Spinal cord (tissue), 10 donors: ENCODE measurements around the gene CTIF. TPM values are rescaled to one million over a fixed set of nuclear protein-coding genes. Genes with fewer than 3 reads are reported as not detected.
A peak's percentile ranks its signal among the peaks of the same experiment; 100 is the strongest.

Source experiments
- DNase-seq, 6 donors: peaks; one replicate each; pipeline versions ENCODE4 v3.0.0 to v3.0.0-alpha.2; 2013 to 2015; ENCODE audit warnings: low spot score in 6 of 6, low read depth in 4 of 6
- H3K27ac ChIP-seq: one replicate; pipeline ENCODE4 v1.5.1; 2013; ENCODE audit warnings: low read depth, low read length, control low read depth
- H3K27me3 ChIP-seq: one replicate; pipeline ENCODE4 v1.6.1; 2013; ENCODE audit warnings: low read length; ENCODE audit not compliant: control insufficient read depth, insufficient read depth
- H3K36me3 ChIP-seq: one replicate; pipeline ENCODE4 v1.6.1; 2013; ENCODE audit warnings: low read length; ENCODE audit not compliant: control insufficient read depth, insufficient read depth
- H3K4me1 ChIP-seq: one replicate; pipeline ENCODE4 v1.6.1; 2013; ENCODE audit warnings: low read length; ENCODE audit not compliant: control insufficient read depth, insufficient read depth
- H3K4me3 ChIP-seq: one replicate; pipeline ENCODE4 v1.5.1; 2013; ENCODE audit warnings: low read depth, low read length, control low read depth
- H3K9me3 ChIP-seq: one replicate; pipeline ENCODE4 v1.6.1; 2013; ENCODE audit warnings: low read length; ENCODE audit not compliant: control insufficient read depth, insufficient read depth
- WGBS: methylation state at CpG from one replicate; pipeline ENCODE4 v1.1.5; 2013; ENCODE audit warnings: missing lambda C conversion rate; ENCODE audit not compliant: insufficient coverage; 5-methylcytosine and 5-hydroxymethylcytosine counted together
- polyA plus RNA-seq, 2 donors: library from polyadenylated mRNA; unstranded; fragments of 120-200 nt; gene quantifications; one replicate each; pipeline ENCODE4 v1.2.1, GENCODE V29; 2013; ENCODE audit not compliant: insufficient read length in 2 of 2
- total RNA-seq, 2 donors: library from RNA; depleted of rRNA in 1 of 2; stranded (reverse); fragments of 120-200 nt in 1 of 2; fragments of >200 nt in 1 of 2; gene quantifications; one replicate each; pipeline versions ENCODE4 v1.2.3 to v1.2.4, GENCODE V29; 2013 to 2014
- donor health status: healthy.

Gene CTIF
- total and polyA plus RNA-seq, 4 donors = 32.5 to 106 (median 72.6) TPM

- 93% methylated on average over 3 of the region's 3 CpGs for WGBS
- peaks cover 38% of the 10 kb centered on the region for H3K4me1 ChIP-seq
Measured at GRCh38 chr18:48602759-48603390, 64.0 kb downstream of the CTIF start.

DNA sequence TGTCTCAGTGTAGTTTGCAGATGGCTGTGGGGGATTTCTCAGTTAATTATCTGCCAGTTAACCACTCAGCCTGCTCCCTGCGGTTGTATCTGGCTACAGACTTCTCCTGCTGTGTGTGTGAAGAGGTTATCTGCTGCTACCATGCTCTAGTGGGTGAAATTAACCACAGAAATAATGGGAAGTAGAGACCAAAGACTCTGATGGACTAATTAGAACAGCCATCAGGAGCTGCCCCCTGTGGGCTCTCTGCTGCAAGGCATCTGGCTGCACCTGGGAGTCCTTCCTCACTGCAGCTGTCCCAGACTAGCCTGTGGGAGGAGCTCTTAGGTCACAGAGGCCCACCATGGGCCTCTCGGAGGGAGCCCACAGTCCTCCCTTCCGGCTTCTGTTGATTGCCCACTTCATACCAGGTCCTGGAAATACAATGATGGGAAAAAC is 66.6 kb downstream of the CTIF start:
- Histone ChIP-seq H3K4me1 (peaks cover 39% of the 10 kb centered on the region), H3K4me3 (no peak overlapping the region), H3K27me3 (no peaks in the 10 kb centered on the region), H3K36me3 (peaks cover 9% of the 10 kb centered on the region), H3K27ac (no peak overlapping the region), H3K9me3 (no peaks in the 10 kb centered on the region)
- 60% methylated on average over 1 of the region's 3 CpGs for WGBS
- peak in 1 of 6 donors; percentile 76 for DNase-seq

More at GRCh38 chr18:48602759-48603390, 64.0 kb downstream of the CTIF start:
- no peak overlapping the region for H3K27ac ChIP-seq
- no peaks in the 10 kb centered on the region for H3K27me3 ChIP-seq
- no peak overlapping the region for H3K4me3 ChIP-seq
- peaks cover 2% of the 10 kb centered on the region for H3K36me3 ChIP-seq
- DNase-seq = no peak
- H3K9me3 ChIP-seq = no peaks in the 10 kb centered on the region

- WGBS = 22% methylated on average over 6 of the region's 8 CpGs
Measured at GRCh38 chr18:48607056-48607984, 68.5 kb downstream of the CTIF start.

GRCh38 chr18:48608581-48608980 is 69.8 kb downstream of the CTIF start:
- Histone ChIP-seq H3K4me3 (no peak overlapping the region), H3K36me3 (peaks cover 15% of the 10 kb centered on the region), H3K27ac (no peak overlapping the region), H3K9me3 (no peaks in the 10 kb centered on the region), H3K4me1 (peaks cover 52% of the 10 kb centered on the region), H3K27me3 (no peaks in the 10 kb centered on the region)
- 49% methylated on average over 5 of the region's 5 CpGs for WGBS
- DNase-seq = peak in 2 of 6 donors; percentile 24 to 46

More at GRCh38 chr18:48607056-48607984, 68.5 kb downstream of the CTIF start:
- Histone ChIP-seq H3K27me3 (no peaks in the 10 kb centered on the region), H3K27ac (no peak overlapping the region), H3K9me3 (no peaks in the 10 kb centered on the region), H3K4me3 (no peak overlapping the region), H3K4me1 (peaks cover 40% of the 10 kb centered on the region), H3K36me3 (peaks cover 15% of the 10 kb centered on the region)
- DNase-seq = peak in 3 of 6 donors; percentile 33 to 71 (median 42)

GRCh38 chr18:48609114-48609513 is 70.3 kb downstream of the CTIF start:
- Histone ChIP-seq H3K27ac (no peak overlapping the region), H3K9me3 (no peaks in the 10 kb centered on the region), H3K4me3 (no peak overlapping the region), H3K27me3 (no peaks in the 10 kb centered on the region), H3K36me3 (peaks cover 15% of the 10 kb centered on the region), H3K4me1 (peaks cover 58% of the 10 kb centered on the region)
- 100% methylated on average over 1 of the region's 3 CpGs for WGBS
- DNase-seq = no peak

DNA sequence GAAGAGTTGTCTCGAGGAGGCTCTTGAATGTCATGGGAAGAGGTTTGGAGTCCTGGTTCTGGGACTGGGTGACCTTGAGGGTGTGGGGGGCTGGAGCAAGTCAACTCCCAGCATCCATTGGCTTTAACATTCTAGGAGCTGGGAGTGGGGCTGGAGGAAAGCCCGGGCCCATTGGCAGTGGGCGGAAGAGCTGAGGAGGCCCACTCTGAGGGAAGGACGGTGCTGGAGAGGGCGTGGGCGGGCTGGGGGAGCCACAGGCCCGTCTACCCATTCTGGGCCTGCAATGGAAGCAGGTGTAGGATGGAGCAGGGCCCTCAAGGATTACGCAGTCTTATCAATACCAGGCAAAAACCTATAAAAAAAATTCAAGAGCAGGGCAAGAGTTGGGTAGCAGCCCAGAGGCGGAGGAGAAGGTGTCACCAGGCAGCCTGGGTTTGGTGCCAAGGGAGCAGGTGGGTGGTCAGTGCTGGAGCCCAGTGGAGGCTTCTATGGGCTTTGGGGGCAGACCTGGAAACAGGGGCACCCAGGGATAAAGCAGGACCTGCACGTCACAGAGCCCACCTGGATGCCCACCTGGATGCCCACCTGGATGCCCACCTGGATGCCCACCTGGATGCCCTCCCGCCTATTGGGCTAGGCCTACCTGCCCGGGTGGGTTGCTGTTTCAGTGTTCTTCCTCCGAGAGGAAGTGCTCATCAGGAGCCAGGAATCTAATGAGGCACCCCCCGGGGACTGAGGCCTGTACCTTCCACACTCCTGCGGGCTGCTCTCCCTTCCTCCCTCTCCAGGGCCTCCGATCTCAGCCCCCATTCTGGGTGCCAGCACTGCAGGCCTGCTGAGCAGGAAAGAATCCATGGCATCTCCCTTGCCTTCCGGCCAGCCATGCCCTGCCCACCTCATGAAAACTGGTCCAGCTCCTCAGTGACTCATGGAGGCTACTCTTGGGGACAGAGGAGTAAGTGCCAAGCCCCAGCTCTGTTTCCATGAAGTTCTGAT is 71.3 kb downstream of the CTIF start:
- no peak overlapping the region for H3K4me3 ChIP-seq
- H3K36me3 ChIP-seq = peaks cover 16% of the 10 kb centered on the region
- peaks cover 59% of the 10 kb centered on the region for H3K4me1 ChIP-seq
- no peaks in the 10 kb centered on the region for H3K9me3 ChIP-seq
- H3K27ac ChIP-seq = no peak overlapping the region
- no peak for DNase-seq
- WGBS = 90% methylated on average over 12 of the region's 17 CpGs
- no peaks in the 10 kb centered on the region for H3K27me3 ChIP-seq

- Histone ChIP-seq H3K4me3 (no peak overlapping the region), H3K9me3 (no peaks in the 10 kb centered on the region), H3K4me1 (peaks cover 63% of the 10 kb centered on the region), H3K36me3 (peaks cover 23% of the 10 kb centered on the region), H3K27ac (no peak overlapping the region), H3K27me3 (no peaks in the 10 kb centered on the region)
- no peak for DNase-seq
- 100% methylated on average over 4 of the region's 5 CpGs for WGBS
Measured at GRCh38 chr18:48611203-48611602, 72.4 kb downstream of the CTIF start.

- Histone ChIP-seq H3K27ac (no peak overlapping the region), H3K4me1 (peaks cover 60% of the 10 kb centered on the region)
- 57% methylated on average over 6 of the region's 10 CpGs for WGBS
Measured at GRCh38 chr18:48611785-48612480, 73.1 kb downstream of the CTIF start.

More at GRCh38 chr18:48611785-48612480, 73.1 kb downstream of the CTIF start:
- Histone ChIP-seq H3K36me3 (peaks cover 24% of the 10 kb centered on the region), H3K4me3 (no peak overlapping the region), H3K27me3 (no peaks in the 10 kb centered on the region), H3K9me3 (no peaks in the 10 kb centered on the region)
- DNase-seq = no peak
